Mucosa of gallbladder (tissue), 1 donor: Measurements from ENCODE around the gene UGT1A5. TPM values are rescaled to one million over a fixed set of nuclear protein-coding genes. Genes with fewer than 3 reads are reported as not detected.

Source experiments
- DNase-seq: peaks from one replicate; pipeline ENCODE4 v3.0.0-alpha.2; 2020; ENCODE audit warnings: low spot score
- total RNA-seq: library from RNA; stranded (reverse); gene quantifications from one replicate; pipeline ENCODE4 v1.2.1, GENCODE V29; 2021
- donor health status: DM: no; HTN: no; CAD: no.

The UGT1A5 gene
- total RNA-seq, 1 donor from 2014 or later, result 2.0 TPM

GRCh38 chr2:233779722-233780121 lies 67.0 kb downstream of the UGT1A5 start:
- no peak for DNase-seq

- DNase-seq, result no peak
Measured at GRCh38 chr2:233780771-233781170, 68.1 kb downstream of the UGT1A5 start.

GRCh38 chr2:233789554-233789953 lies 76.8 kb downstream of the UGT1A5 start:
- DNase-seq, result no peak

- DNase-seq, result no peak
Measured at GRCh38 chr2:233791151-233791882, 78.6 kb downstream of the UGT1A5 start.

GRCh38 chr2:233791883-233792329 lies 79.2 kb downstream of the UGT1A5 start:
- no peak for DNase-seq

DNA sequence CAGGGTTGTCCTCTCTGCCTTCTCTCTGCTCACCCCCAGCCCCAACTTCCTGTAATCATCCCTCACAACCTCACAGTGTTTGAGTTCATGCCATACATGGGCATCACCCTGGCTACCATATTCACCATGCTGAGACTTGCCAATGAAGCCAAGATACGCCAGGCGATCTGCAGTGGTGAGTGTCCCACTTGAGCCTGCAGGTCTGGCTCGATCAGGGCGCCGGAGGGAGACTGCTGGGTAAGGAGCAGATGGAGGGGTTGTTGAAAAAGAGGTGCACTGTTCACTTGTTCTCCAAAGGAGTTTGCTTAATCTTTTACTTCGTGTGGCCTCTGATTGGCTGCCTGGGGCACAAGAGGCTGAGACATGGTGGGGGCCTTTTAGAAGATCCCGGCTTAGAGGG lies 80.0 kb downstream of the UGT1A5 start:
- no peak for DNase-seq

DNA sequence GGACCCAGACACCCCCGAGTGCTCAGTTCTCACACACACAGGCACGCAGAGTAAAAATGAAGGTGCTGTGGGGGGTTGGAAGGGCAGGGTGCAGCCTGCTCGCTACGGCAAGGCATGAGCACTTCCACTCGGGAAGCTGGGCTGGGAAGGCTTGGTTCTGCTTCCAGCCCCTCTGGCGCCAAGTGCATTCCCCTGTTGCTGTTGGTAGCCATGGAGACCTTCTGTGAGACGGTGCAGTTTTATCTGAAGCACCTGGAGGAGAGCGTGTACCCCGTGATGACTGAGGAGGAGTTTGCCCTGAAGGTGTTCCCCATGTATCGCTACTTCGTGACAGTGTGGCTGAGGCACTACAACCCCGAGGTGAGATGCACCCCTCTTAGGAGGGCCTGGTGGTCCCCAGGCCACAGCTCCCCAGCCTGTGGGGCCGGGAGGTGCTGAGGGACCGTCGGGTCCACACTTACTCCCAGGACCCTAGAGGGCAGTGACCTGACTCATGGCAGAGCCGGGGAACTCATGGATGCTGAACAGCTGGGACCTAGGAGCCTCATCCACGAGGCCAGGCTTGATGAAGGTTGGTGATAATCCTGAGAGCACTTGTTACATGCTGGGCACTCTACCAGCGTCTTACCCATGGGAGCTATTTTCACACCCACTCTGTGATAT lies 80.9 kb downstream of the UGT1A5 start:
- no peak for DNase-seq

GRCh38 chr2:233794128-233794658 lies 81.5 kb downstream of the UGT1A5 start:
- DNase-seq, result no peak

DNA sequence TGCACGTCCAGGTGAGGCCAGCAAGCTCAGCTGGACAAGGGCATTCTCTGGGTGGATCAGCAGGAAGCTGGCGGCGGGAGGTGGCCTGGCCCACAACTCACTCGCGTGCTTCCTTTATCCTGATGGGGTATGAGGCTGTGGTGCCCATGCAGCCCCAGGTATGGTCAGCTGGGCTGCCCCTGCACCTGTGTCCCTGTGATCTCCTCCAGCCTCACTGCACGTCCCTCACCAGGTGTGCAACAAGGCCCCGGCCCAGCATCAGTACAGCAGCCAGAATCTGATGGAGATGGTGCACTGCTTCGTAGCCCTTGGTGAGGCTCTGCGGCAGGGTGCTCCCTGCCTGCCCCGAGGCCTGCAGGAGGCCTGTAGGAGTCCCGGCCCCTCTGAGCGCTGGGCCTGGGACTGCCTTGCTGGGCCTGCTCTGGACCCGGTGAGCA lies 83.0 kb downstream of the UGT1A5 start:
- no peak for DNase-seq

DNA sequence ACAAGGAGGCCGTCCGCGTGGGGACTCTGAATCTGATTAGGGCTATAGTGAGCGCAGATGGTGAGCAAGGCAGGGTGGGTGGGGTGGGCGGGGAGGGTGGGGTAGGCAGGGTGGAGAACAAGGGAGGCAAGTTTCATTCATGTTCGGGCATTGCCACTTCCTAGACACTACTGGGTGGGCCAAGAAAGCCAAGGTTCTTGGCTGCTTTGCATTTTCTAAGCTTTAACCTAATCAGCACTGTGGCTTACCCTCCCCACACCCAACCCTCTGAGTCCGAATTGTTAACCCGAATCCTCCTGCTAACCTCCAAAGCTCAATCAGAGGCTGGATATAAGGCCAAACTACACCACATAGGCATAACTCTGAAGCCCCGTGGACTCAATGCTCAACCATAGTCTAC lies 83.5 kb downstream of the UGT1A5 start:
- no peak for DNase-seq

GRCh38 chr2:233798335-233799086 lies 85.8 kb downstream of the UGT1A5 start:
- no peak for DNase-seq

- peak; percentile 6 for DNase-seq
Measured at GRCh38 chr2:233799087-233799665, 86.5 kb downstream of the UGT1A5 start.

- DNase-seq, result peak; percentile 8
Measured at GRCh38 chr2:233799716-233800115, 87.0 kb downstream of the UGT1A5 start.

DNA sequence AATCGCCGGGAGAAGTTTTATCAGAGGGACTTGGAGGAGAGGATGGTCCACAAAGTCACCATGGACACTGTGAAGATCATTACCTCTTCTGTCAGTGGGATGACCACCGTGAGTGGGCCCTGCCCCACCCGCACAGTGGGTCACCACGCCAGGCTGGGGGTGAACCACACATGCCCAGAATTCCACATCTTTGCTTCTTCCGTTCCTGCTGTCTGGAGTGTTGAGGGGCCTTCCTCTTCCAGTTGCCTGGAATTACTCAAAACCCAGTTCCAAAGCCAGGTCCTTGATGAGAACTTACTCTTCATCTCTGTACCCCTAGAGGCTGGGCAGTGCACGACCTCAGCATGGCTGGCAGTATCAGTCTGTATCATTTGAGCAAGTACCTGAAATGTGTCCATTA lies 87.5 kb downstream of the UGT1A5 start:
- no peak for DNase-seq

GRCh38 chr2:233801357-233802131 lies 88.8 kb downstream of the UGT1A5 start:
- DNase-seq, result no peak

DNA sequence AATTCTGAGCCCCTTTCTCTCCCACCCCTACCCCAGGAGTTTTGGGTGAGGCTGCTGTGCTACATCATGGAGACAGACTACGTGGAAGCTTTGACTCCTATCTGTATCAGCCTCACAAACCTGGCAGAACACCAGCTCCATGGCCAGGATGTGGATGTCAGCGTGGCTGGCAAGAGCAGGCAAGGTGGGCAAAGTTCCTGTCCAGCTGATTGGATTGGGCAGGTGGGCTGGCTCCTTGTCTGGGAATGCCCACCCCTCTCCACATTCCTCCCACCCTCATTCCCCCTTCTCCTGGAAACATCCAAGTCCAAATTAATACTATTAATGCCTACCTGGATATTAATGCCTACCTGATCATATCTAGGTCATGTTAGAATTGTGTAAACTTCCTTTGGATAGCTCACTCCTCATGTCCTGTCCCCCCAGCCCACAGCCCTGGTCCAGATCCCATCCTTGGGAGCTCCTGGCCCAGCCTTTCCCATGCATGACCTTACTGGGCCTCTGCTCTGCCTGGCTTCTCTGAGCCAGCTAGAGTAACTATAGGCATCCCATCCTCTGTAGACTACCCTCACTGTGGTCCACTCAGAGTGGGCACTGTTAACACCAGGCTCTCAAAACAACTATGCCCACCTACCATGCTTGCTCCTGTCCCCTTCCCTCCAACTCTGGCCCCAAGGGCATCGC lies 89.6 kb downstream of the UGT1A5 start:
- DNase-seq, result no peak

DNA sequence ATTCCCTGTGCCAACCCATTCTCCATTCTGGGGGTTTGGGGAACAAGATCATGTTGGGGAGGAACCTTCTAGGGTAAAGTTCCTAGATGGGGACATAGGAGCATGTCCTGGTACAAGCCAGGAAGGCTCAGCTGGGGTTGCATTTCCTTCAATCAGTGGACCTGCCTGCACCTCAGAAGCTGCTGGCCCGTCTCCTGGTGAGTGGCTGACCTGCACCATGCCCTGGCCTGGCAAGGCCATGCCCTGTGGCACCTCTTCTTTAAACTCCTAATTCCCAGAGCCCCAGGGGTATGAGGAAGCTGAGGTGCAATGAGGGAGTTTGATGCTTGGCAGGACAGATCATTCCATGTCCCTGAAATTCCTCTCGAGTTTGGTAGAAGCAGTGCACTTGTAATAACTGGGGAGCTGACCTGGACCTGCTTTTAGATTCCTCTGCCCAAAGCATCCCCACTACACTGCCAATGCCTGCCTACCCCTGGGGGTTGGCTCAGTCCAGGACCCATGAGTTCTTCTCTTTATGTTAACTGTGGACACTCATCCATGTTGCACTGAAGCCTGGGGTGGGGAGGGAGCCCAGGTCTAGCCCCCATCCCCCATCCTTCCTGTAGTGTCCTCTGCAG lies 90.7 kb downstream of the UGT1A5 start:
- DNase-seq, result no peak

GRCh38 chr2:233803994-233804393 lies 91.3 kb downstream of the UGT1A5 start:
- DNase-seq, result no peak

- no peak for DNase-seq
Measured at GRCh38 chr2:233807215-233807865, 94.6 kb downstream of the UGT1A5 start.
